Mucosa of descending colon (tissue), 3 donors: ENCODE measurements around the gene CMBL. TPM values are rescaled to one million over a fixed set of nuclear protein-coding genes. Genes with fewer than 3 reads are reported as not detected.
"Not testable (repeated sequence)": the region's sequence is repeated elsewhere in the genome, so short reads cannot be mapped to it uniquely, and the experiment has no call there.

Source experiments
- ATAC-seq: fragments of 200-7000 bp; cut with Tn5 transposase; one replicate; pipeline ENCODE4 v1.9.1; 2020; ENCODE audit warnings: mild to moderate bottlenecking, moderate library complexity
- DNase-seq, 3 donors: peaks; one replicate each; pipeline ENCODE4 v3.0.0-alpha.2; 2020
- H3K36me3 ChIP-seq: fragments of 200-600 bp; one replicate; pipeline ENCODE4 v1.8.0; 2021; ENCODE audit warnings: low read depth, mild to moderate bottlenecking
- H3K4me1 ChIP-seq: fragments of 200-600 bp; one replicate; pipeline ENCODE4 v1.8.0; 2021; ENCODE audit warnings: low read depth, mild to moderate bottlenecking
- H3K4me3 ChIP-seq: fragments of 200-600 bp; one replicate; pipeline ENCODE4 v1.8.0; 2021; ENCODE audit warnings: mild to moderate bottlenecking
- H3K9me3 ChIP-seq: fragments of 200-600 bp; one replicate; pipeline ENCODE4 v1.8.0; 2021; ENCODE audit warnings: mild to moderate bottlenecking
- CTCF ChIP-seq: fragments of 200-600 bp; IDR thresholded peaks from one replicate; pipeline ENCODE4 v1.8.0; 2022; ENCODE audit warnings: antibody characterized with exemption, mild to moderate bottlenecking
- intact Hi-C, 2 donors: fragments of 100-400 bp; cut with DNase I in 1 of 2; cut with micrococcal nuclease in 1 of 2; formaldehyde crosslinking; loops; one replicate each; pipeline versions ENCODE4 v1.11.0 to v1.11.1; 2022; cut with DNase I, micrococcal nuclease
- total RNA-seq, 3 donors: library from RNA; stranded (reverse); fragmentation: NEBNext Ultra II Directional in 2 of 3; extraction: Animal tissue kit (Norgen Biotek cat#: 25700) in 2 of 3; gene quantifications; one replicate each; pipeline versions ENCODE4 v1.2.1 to v1.2.4, GENCODE V29; 2021 to 2023
- donor health status: DM: no; HTN: no; CAD: no; lungs with moderate emphysema.
- donor health status: DM: no; HTN: no; CAD: no.
- donor health status: DM: no; HTN: yes; CAD: no.

CMBL gene
- total RNA-seq, 3 donors from 2014 or later: 81.4 to 210 (median 97.9) TPM

GRCh38 chr5:10275991-10276390, 31.7 kb downstream of the CMBL start:
- Histone ChIP-seq H3K36me3 (no peaks in the 10 kb centered on the region), H3K9me3 (no peaks in the 10 kb centered on the region), H3K4me3 (no peak overlapping the region), H3K4me1 (peaks cover 2% of the 10 kb centered on the region)
- no peak for TF ChIP-seq CTCF
- no peak for DNase-seq
- intact Hi-C loops: no loop called here
- no peak for ATAC-seq

GRCh38 chr5:10275460-10275859, 32.2 kb downstream of the CMBL start:
- ATAC-seq (no peak), DNase-seq (no peak)
- no peaks in the 10 kb centered on the region for H3K9me3 ChIP-seq
- H3K36me3 ChIP-seq: no peaks in the 10 kb centered on the region
- peaks cover 2% of the 10 kb centered on the region for H3K4me1 ChIP-seq
- no peak overlapping the region for H3K4me3 ChIP-seq
- no peak for TF ChIP-seq CTCF
- intact Hi-C loops: no loop called here

- H3K4me3 ChIP-seq, H3K9me3 ChIP-seq, intact Hi-C loops, H3K36me3 ChIP-seq, H3K4me1 ChIP-seq: not testable (repeated sequence)
- DNase-seq (peak in 1 of 3 donors; percentile 80), ATAC-seq (peak; percentile 80)
Observed at GRCh38 chr5:10272875-10273209, 34.9 kb downstream of the CMBL start.

GRCh38 chr5:10272053-10272874, 35.4 kb downstream of the CMBL start:
- ATAC-seq (no peak), DNase-seq (no peak)
- TF ChIP-seq CTCF: no peak
- intact Hi-C loops: no loop called here
- Histone ChIP-seq H3K36me3 (no peaks in the 10 kb centered on the region), H3K4me1 (peaks cover 2% of the 10 kb centered on the region), H3K4me3 (no peak overlapping the region), H3K9me3 (no peaks in the 10 kb centered on the region)

- no peak overlapping the region for H3K4me3 ChIP-seq
- no peak for ATAC-seq
- peaks cover 2% of the 10 kb centered on the region for H3K4me1 ChIP-seq
- no peak for TF ChIP-seq CTCF
- intact Hi-C loops: no loop called here
- H3K9me3 ChIP-seq: no peaks in the 10 kb centered on the region
- H3K36me3 ChIP-seq: peaks cover 5% of the 10 kb centered on the region
- DNase-seq: no peak
Observed at GRCh38 chr5:10268100-10268499, 39.6 kb downstream of the CMBL start.

- DNase-seq: no peak
- no peak overlapping the region for H3K4me3 ChIP-seq
- H3K4me1 ChIP-seq: no peaks in the 10 kb centered on the region
- peak; percentile 55 for ATAC-seq
- intact Hi-C loops: no loop called here
- TF ChIP-seq CTCF: no peak
- H3K9me3 ChIP-seq: no peaks in the 10 kb centered on the region
- peaks cover 6% of the 10 kb centered on the region for H3K36me3 ChIP-seq
Observed at GRCh38 chr5:10266839-10267238, 40.9 kb downstream of the CMBL start.
